HEK293 (cell line): ENCODE data around the gene CKAP2L.

Source experiments
- CTCF ChIA-PET: fragments of 350-600 bp; formaldehyde crosslinking; extraction: SDS; loops from one replicate; lab custom pipeline; 2021; ENCODE audit warnings: antibody characterized with exemption; lab: Yijun Ruan, JAX
- POLR2A ChIA-PET: fragments of 300-600 bp; formaldehyde crosslinking; extraction: SDS; loops from one replicate; lab custom pipeline; 2020; ENCODE audit warnings: antibody characterized with exemption, inconsistent platforms; lab: Yijun Ruan, JAX
- H3K27ac ChIP-seq: fragments of 200-500 bp; sonication (Bioruptor generic); 2 replicates; pipeline ENCODE4 v1.5.1; 2014; ENCODE audit warnings: low read depth, low read length, control low read depth, inconsistent platforms; ENCODE audit errors: extremely low read depth
- H3K36me3 ChIP-seq, 2 experiments: fragments of 200-500 bp in 1 of 2; sonication (Bioruptor generic) in 1 of 2; 1 replicate in 1 of 2; 2 replicates in 1 of 2; pipeline ENCODE4 v1.5.1; 2014 to 2017; ENCODE audit warnings: inconsistent platforms in 2 of 2, low read length in 2 of 2; ENCODE audit not compliant: control insufficient read depth in 2 of 2, insufficient read depth in 1 of 2
- H3K4me1 ChIP-seq: fragments of 200-500 bp; sonication (Bioruptor generic); 2 replicates; pipeline ENCODE4 v1.5.1; 2014; ENCODE audit warnings: mild to moderate bottlenecking, low read length, inconsistent platforms; ENCODE audit not compliant: control insufficient read depth, insufficient read depth
- H3K4me3 ChIP-seq: 2 replicates; pipeline ENCODE4 v1.5.1; 2011; ENCODE audit warnings: low read depth, mild to moderate bottlenecking, control low read depth, low read length, moderate library complexity
- H3K9me3 ChIP-seq: fragments of 200-500 bp; sonication (Bioruptor generic); 2 replicates; pipeline ENCODE4 v1.5.1; 2014; ENCODE audit warnings: low read depth, low read length, inconsistent platforms; ENCODE audit not compliant: control insufficient read depth, insufficient read depth
- FEZF1 ChIP-seq: fragments of 450-650 bp; formaldehyde crosslinking; IDR thresholded peaks from 2 replicates; pipeline ENCODE4 v1.5.1; 2016; ENCODE audit warnings: missing biosample characterization, missing genetic modification characterization
- OSR2 ChIP-seq: fragments of 450-650 bp; formaldehyde crosslinking; IDR thresholded peaks from 2 replicates; pipeline ENCODE4 v1.5.1; 2016; ENCODE audit warnings: missing biosample characterization, missing genetic modification characterization
- OVOL3 ChIP-seq: fragments of 450-650 bp; formaldehyde crosslinking; IDR thresholded peaks from 2 replicates; pipeline ENCODE4 v1.5.1; 2016; ENCODE audit warnings: missing biosample characterization, missing genetic modification characterization
- PRDM1 ChIP-seq: fragments of 450-650 bp; formaldehyde crosslinking; IDR thresholded peaks from 2 replicates; pipeline ENCODE4; 2016; ENCODE audit warnings: missing biosample characterization, missing genetic modification characterization
- SP3 ChIP-seq: fragments of 450-650 bp; formaldehyde crosslinking; IDR thresholded peaks from 2 replicates; pipeline ENCODE4 v1.5.1; 2016; ENCODE audit warnings: missing biosample characterization, missing genetic modification characterization
- SP7 ChIP-seq: fragments of 450-650 bp; formaldehyde crosslinking; IDR thresholded peaks from 2 replicates; pipeline ENCODE4 v1.5.1; 2016; ENCODE audit warnings: missing biosample characterization, missing genetic modification characterization
- YY1 ChIP-seq: fragments of 450-650 bp; formaldehyde crosslinking; IDR thresholded peaks from 2 replicates; pipeline ENCODE4 v1.5.1; 2018; ENCODE audit warnings: missing biosample characterization, missing genetic modification characterization
- ZBTB48 ChIP-seq: fragments of 450-650 bp; formaldehyde crosslinking; IDR thresholded peaks from 2 replicates; pipeline ENCODE4 v1.5.1; 2016; ENCODE audit warnings: missing biosample characterization, missing genetic modification characterization
- ZNF112 ChIP-seq: fragments of 450-650 bp; formaldehyde crosslinking; IDR thresholded peaks from 2 replicates; pipeline ENCODE4 v1.5.0; 2017; ENCODE audit warnings: missing biosample characterization, missing genetic modification characterization
- ZNF202 ChIP-seq: fragments of 450-650 bp; formaldehyde crosslinking; IDR thresholded peaks from 2 replicates; pipeline ENCODE4 v1.5.1; 2016; ENCODE audit warnings: missing biosample characterization, missing genetic modification characterization, borderline replicate concordance
- ZNF324 ChIP-seq: fragments of 450-650 bp; formaldehyde crosslinking; IDR thresholded peaks from 2 replicates; pipeline ENCODE4 v1.5.1; 2016; ENCODE audit warnings: missing biosample characterization, missing genetic modification characterization
- ZNF354C ChIP-seq: fragments of 450-650 bp; formaldehyde crosslinking; IDR thresholded peaks from 2 replicates; pipeline ENCODE4 v1.5.1; 2016; ENCODE audit warnings: missing biosample characterization, missing genetic modification characterization, low read depth, borderline replicate concordance
- ZNF416 ChIP-seq: fragments of 450-650 bp; formaldehyde crosslinking; IDR thresholded peaks from 2 replicates; pipeline ENCODE4 v1.5.1; 2016; ENCODE audit warnings: missing biosample characterization, missing genetic modification characterization
- ZNF423 ChIP-seq: fragments of 450-650 bp; formaldehyde crosslinking; IDR thresholded peaks from 2 replicates; pipeline ENCODE4 v1.5.1; 2016; ENCODE audit warnings: missing biosample characterization, missing genetic modification characterization
- ZNF670 ChIP-seq: fragments of 450-650 bp; formaldehyde crosslinking; IDR thresholded peaks from 2 replicates; pipeline ENCODE4 v1.5.1; 2016; ENCODE audit warnings: missing biosample characterization, missing genetic modification characterization, low read depth
- ZNF791 ChIP-seq: fragments of 450-650 bp; formaldehyde crosslinking; IDR thresholded peaks from 2 replicates; pipeline ENCODE4 v1.5.1; 2016; ENCODE audit warnings: missing biosample characterization, missing genetic modification characterization
- ZNF843 ChIP-seq: fragments of 450-650 bp; formaldehyde crosslinking; IDR thresholded peaks from 2 replicates; pipeline ENCODE4 v1.5.1; 2016; ENCODE audit warnings: missing biosample characterization, missing genetic modification characterization
- TF ChIP-seq, protein P1 (sequence below): fragments of 450-650 bp; formaldehyde crosslinking; IDR thresholded peaks from 2 replicates; pipeline ENCODE4 v1.5.1; 2017; ENCODE audit warnings: missing biosample characterization, missing genetic modification characterization
- TF ChIP-seq, protein P2 (sequence below): fragments of 450-650 bp; formaldehyde crosslinking; IDR thresholded peaks from 2 replicates; pipeline ENCODE4 v1.5.1; 2017; ENCODE audit warnings: missing biosample characterization, missing genetic modification characterization
- TF ChIP-seq, protein P3 (sequence below): fragments of 450-650 bp; formaldehyde crosslinking; IDR thresholded peaks from 2 replicates; pipeline ENCODE4 v1.5.1; 2016; ENCODE audit warnings: missing biosample characterization, missing genetic modification characterization
- TF ChIP-seq, protein P4 (sequence below): fragments of 450-650 bp; formaldehyde crosslinking; IDR thresholded peaks from 2 replicates; pipeline ENCODE4 v1.5.1; 2017; ENCODE audit warnings: missing biosample characterization, missing genetic modification characterization

The CKAP2L gene

DNA sequence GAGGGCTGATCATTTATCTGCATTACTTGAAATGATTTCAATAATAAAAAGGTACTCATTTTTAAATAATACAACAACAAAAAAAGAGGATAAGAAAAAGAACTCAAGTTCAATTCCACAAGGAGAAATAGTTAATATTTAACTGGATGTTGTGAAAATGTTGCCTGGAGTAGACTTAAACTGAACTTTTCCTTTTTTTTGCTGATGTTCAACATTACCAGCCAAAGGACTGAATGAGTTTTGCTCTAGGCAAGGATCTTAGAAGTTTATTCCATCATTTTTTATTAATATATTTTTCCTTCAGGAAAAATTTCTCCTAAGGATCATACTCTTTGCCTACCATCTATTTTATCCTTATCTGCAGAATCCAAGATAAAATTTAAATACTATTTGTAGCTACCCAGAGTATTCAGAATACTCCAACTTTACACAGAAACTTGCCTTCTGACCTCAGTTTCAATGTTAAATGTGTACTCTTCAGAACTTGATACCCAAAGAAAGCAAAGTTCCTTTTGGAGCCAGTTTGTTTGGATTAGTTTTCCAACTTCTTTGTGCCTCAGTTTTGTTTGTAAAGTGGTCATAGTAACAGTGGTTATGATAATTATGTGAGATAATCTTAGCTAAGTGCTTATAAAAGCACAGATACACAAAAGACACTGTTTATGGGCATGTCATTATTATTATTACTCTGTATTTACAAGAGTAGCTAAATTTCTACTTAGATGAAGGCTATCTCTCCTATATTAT lies 12.8 kb downstream of the CKAP2L start:
- H3K4me1 ChIP-seq, result peaks cover 16% of the 10 kb centered on the region
- ChIA-PET CTCF (interaction anchor here (0.6 to 7.9 kb wide), 5 partner anchors 24 to 190 kb away, joined by 3 to 177 read pairs (median 7); no protein-coding TSS in a partner anchor), POLR2A (no interaction called here)
- peaks cover 27 to 62% of the 10 kb centered on the region in 2 experiments for H3K36me3 ChIP-seq
- H3K4me3 ChIP-seq, result no peak overlapping the region
- H3K9me3 ChIP-seq, result no peaks in the 10 kb centered on the region
- TF ChIP-seq ZNF843 (tag by site-specific recombination) (peak; percentile 80), OSR2 (peak; percentile 45; the same call in 1 of the 2 replicates), ZNF423 (tag by site-specific recombination) (no peak), ZNF202 (no peak), ZNF324 (tag by site-specific recombination) (no peak), YY1 (tag by site-specific recombination) (no peak), FEZF1 (tag by site-specific recombination) (peak; percentile 88), SP7 (tag by site-specific recombination) (no peak), ZNF791 (tag by site-specific recombination) (no peak), OVOL3 (tag by site-specific recombination) (0 out of 2 replicates have a peak, but pooled peaks have one; percentile 11)
- TF ChIP-seq, protein P1, sequence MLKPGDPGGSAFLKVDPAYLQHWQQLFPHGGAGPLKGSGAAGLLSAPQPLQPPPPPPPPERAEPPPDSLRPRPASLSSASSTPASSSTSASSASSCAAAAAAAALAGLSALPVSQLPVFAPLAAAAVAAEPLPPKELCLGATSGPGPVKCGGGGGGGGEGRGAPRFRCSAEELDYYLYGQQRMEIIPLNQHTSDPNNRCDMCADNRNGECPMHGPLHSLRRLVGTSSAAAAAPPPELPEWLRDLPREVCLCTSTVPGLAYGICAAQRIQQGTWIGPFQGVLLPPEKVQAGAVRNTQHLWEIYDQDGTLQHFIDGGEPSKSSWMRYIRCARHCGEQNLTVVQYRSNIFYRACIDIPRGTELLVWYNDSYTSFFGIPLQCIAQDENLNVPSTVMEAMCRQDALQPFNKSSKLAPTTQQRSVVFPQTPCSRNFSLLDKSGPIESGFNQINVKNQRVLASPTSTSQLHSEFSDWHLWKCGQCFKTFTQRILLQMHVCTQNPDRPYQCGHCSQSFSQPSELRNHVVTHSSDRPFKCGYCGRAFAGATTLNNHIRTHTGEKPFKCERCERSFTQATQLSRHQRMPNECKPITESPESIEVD (tag by site-specific recombination), result peak; percentile 90
- TF ChIP-seq, protein P2, sequence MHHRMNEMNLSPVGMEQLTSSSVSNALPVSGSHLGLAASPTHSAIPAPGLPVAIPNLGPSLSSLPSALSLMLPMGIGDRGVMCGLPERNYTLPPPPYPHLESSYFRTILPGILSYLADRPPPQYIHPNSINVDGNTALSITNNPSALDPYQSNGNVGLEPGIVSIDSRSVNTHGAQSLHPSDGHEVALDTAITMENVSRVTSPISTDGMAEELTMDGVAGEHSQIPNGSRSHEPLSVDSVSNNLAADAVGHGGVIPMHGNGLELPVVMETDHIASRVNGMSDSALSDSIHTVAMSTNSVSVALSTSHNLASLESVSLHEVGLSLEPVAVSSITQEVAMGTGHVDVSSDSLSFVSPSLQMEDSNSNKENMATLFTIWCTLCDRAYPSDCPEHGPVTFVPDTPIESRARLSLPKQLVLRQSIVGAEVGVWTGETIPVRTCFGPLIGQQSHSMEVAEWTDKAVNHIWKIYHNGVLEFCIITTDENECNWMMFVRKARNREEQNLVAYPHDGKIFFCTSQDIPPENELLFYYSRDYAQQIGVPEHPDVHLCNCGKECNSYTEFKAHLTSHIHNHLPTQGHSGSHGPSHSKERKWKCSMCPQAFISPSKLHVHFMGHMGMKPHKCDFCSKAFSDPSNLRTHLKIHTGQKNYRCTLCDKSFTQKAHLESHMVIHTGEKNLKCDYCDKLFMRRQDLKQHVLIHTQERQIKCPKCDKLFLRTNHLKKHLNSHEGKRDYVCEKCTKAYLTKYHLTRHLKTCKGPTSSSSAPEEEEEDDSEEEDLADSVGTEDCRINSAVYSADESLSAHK, result peak; percentile 37; the same call in 1 of the 2 replicates
- H3K27ac ChIP-seq, result no peak overlapping the region

DNA sequence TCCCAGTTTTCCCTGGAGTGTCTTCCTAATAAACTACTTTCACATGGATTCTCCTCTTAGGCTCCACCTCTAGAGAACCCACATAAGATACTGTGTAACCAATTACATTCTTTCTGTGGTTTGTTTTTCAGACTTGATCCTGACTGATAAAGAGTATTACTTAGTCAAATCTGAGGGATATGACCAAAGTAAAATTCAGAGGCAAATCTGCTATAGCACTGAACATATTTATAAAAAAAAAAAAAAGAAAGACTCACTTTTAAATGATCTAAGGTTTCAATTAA lies 13.9 kb downstream of the CKAP2L start:
- peaks cover 26 to 59% of the 10 kb centered on the region in 2 experiments for H3K36me3 ChIP-seq
- H3K9me3 ChIP-seq, result no peaks in the 10 kb centered on the region
- ChIA-PET POLR2A (interaction anchor here (1.6 to 1.8 kb wide), 2 partner anchors 134 to 191 kb away, joined by 3 to 7 read pairs; no protein-coding TSS in a partner anchor), CTCF (interaction anchor here (0.7 to 7.9 kb wide), 17 partner anchors 9 to 210 kb away, joined by 3 to 177 read pairs (median 8); partner anchors contain the start of gene CKAP2L)
- no peak for TF ChIP-seq ZNF112
- peak; percentile 58 for TF ChIP-seq PRDM1 (tag by site-specific recombination)
- no peak for TF ChIP-seq ZNF354C (tag by site-specific recombination)
- H3K4me3 ChIP-seq, result no peak overlapping the region
- H3K27ac ChIP-seq, result no peak overlapping the region
- H3K4me1 ChIP-seq, result peaks cover 16% of the 10 kb centered on the region

DNA sequence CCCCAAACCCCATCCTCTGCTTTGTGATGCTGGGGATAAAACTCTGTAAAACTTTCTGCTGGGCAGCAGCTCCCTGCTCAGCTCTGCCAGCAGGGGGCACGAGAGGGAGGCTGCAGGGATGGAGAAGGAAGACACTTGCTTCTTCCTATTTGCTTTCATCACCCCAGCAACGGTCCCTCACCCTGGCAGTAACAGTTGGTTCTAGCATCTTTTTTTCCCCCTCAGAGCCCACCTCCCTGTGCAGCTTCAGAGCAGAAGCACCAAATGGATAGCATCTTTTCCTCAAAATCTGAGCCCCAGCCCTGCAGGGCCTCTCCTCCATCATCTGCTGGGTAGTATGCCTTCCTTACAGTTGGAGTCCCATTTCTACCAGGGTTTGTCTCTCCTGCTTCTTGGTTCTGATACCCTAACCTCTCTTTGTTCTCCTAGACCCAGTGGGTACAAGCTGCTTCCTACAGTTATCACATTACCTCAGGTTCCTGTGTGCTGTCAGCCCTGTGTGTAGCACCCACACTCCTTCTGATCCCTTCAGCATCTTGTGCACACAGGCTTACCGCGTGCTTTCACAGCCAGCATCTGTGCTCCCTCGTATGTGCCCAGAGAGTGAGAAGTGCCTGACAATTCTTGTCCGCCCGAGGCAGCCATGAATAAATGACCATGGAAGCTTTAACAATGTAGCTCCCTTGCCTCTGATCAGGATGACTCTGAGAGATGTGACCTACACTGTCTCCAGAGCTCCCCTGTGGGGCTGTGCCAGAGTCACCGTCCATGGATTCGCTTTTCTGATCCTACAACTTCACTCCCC lies 14.5 kb downstream of the CKAP2L start:
- H3K9me3 ChIP-seq, result no peaks in the 10 kb centered on the region
- ChIA-PET CTCF (interaction anchor here (0.6 to 7.9 kb wide), 47 partner anchors 10 to 927 kb away, joined by 3 to 177 read pairs (median 4); partner anchors contain the start of genes CKAP2L, IL1A and IL37), POLR2A (interaction anchor here (1.6 to 1.8 kb wide), 2 partner anchors 135 to 192 kb away, joined by 3 to 7 read pairs; no protein-coding TSS in a partner anchor)
- H3K27ac ChIP-seq, result no peak overlapping the region
- peaks cover 16% of the 10 kb centered on the region for H3K4me1 ChIP-seq
- H3K36me3 ChIP-seq, result peaks cover 31 to 58% of the 10 kb centered on the region in 2 experiments
- no peak overlapping the region for H3K4me3 ChIP-seq
- TF ChIP-seq, protein P3, sequence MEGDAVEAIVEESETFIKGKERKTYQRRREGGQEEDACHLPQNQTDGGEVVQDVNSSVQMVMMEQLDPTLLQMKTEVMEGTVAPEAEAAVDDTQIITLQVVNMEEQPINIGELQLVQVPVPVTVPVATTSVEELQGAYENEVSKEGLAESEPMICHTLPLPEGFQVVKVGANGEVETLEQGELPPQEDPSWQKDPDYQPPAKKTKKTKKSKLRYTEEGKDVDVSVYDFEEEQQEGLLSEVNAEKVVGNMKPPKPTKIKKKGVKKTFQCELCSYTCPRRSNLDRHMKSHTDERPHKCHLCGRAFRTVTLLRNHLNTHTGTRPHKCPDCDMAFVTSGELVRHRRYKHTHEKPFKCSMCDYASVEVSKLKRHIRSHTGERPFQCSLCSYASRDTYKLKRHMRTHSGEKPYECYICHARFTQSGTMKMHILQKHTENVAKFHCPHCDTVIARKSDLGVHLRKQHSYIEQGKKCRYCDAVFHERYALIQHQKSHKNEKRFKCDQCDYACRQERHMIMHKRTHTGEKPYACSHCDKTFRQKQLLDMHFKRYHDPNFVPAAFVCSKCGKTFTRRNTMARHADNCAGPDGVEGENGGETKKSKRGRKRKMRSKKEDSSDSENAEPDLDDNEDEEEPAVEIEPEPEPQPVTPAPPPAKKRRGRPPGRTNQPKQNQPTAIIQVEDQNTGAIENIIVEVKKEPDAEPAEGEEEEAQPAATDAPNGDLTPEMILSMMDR, result peak; percentile 73
- no peak for TF ChIP-seq SP3 (tag by site-specific recombination)
- TF ChIP-seq ZNF354C (tag by site-specific recombination), result no peak
- no peak for TF ChIP-seq ZNF416
- TF ChIP-seq, protein P4, sequence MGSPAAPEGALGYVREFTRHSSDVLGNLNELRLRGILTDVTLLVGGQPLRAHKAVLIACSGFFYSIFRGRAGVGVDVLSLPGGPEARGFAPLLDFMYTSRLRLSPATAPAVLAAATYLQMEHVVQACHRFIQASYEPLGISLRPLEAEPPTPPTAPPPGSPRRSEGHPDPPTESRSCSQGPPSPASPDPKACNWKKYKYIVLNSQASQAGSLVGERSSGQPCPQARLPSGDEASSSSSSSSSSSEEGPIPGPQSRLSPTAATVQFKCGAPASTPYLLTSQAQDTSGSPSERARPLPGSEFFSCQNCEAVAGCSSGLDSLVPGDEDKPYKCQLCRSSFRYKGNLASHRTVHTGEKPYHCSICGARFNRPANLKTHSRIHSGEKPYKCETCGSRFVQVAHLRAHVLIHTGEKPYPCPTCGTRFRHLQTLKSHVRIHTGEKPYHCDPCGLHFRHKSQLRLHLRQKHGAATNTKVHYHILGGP, result no peak
- TF ChIP-seq ZBTB48 (tag by site-specific recombination), result peak; percentile 45; the same call in 1 of the 2 replicates
- TF ChIP-seq ZNF670, result no peak
